Stimulated activated CD4-positive, alpha-beta T cell treated with anti-CD3 and anti-CD28 coated beads, Interleukin-12 subunit alpha, Interleukin-12 subunit beta, amount 100 ng/mL, for 24 hours (primary cell): ENCODE results near the gene AVPR2.

Experiments
- DNase-seq, 2 experiments: peaks; one replicate each; pipeline ENCODE4 v3.0.0-alpha.2; 2020; ENCODE audit warnings: low read depth in 2 of 2

AVPR2 gene

GRCh38 chrX:153952373-153953026 is 48.0 kb downstream of the AVPR2 start:
- no peak for DNase-seq

- peak; percentile 44 to 66 for DNase-seq
Measured at GRCh38 chrX:153953342-153953830, 48.9 kb downstream of the AVPR2 start.

- no peak for DNase-seq
Measured at GRCh38 chrX:153953892-153954557, 49.6 kb downstream of the AVPR2 start.

- DNase-seq, result no peak
Measured at GRCh38 chrX:153954558-153955227, 50.2 kb downstream of the AVPR2 start.

- DNase-seq, result no peak
Measured at GRCh38 chrX:153955228-153955732, 50.8 kb downstream of the AVPR2 start.

- DNase-seq, result no peak
Measured at GRCh38 chrX:153956044-153956907, 51.8 kb downstream of the AVPR2 start.
